Activated naive CD8-positive, alpha-beta T cell (primary cell): ENCODE results near the gene MYO5C.

Source experiments
- H3K27ac Mint-ChIP-seq: one replicate; pipeline ENCODE4 v1.8.0; 2021; ENCODE audit warnings: mixed read lengths
- H3K27me3 Mint-ChIP-seq: one replicate; pipeline ENCODE4 v1.8.0; 2021; ENCODE audit warnings: mixed read lengths
- H3K36me3 Mint-ChIP-seq: one replicate; pipeline ENCODE4 v1.8.0; 2021; ENCODE audit warnings: mixed read lengths
- H3K4me1 Mint-ChIP-seq: one replicate; pipeline ENCODE4 v1.8.0; 2021; ENCODE audit warnings: low read depth, mixed read lengths
- H3K4me3 Mint-ChIP-seq: one replicate; pipeline ENCODE4 v1.8.0; 2021; ENCODE audit warnings: mild to moderate bottlenecking, mixed read lengths
- H3K9me3 Mint-ChIP-seq: one replicate; pipeline ENCODE4 v1.8.0; 2021; ENCODE audit warnings: low read depth, mixed read lengths

MYO5C gene

DNA sequence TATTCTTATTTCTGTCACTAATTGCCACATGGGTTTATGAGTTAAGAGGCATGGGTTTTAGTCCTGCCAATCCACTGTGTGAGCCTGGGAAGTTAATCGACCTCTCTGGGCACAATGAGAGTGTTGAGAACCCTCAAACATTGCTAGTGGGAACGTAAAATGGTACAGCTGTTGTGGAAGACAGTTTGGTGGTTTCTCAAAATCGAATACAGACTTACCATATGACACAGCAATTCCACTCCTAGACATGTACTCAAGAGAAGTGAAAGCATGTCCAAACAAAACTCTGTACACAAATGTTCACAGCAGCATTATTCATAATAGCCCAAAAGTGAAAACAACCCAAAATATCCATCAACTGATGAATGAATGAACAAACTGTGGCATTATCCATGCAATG, 98.7 kb downstream of the MYO5C start:
- no peaks in the 10 kb centered on the region for H3K4me1 Mint-ChIP-seq
- H3K9me3 Mint-ChIP-seq, result no peaks in the 10 kb centered on the region

DNA sequence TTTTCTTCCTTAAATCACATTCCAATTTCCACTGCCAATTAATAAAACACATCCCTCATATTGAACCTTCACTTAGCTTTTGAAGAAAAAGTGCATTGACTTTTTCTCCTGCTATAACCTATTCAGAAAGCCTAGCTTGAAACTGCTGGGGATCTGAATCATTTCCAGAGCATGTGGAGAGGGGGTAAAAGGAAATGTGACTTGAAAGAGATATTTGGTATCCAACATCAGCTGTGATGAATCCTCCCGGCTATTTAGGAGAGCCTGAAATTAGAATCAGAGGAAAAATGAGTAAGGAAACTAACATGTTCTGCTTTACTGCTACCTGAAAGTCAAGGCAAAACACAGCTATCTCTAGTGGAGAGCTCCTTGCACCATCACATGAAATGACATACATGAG, 101.8 kb downstream of the MYO5C start:
- Mint-ChIP-seq H3K27me3 (no peaks in the 10 kb centered on the region), H3K9me3 (no peaks in the 10 kb centered on the region), H3K27ac (no peak overlapping the region), H3K4me1 (no peaks in the 10 kb centered on the region), H3K36me3 (no peaks in the 10 kb centered on the region), H3K4me3 (no peak overlapping the region)

More for the DNA sequence above, 98.7 kb downstream of the MYO5C start:
- Mint-ChIP-seq H3K27me3 (no peaks in the 10 kb centered on the region), H3K36me3 (no peaks in the 10 kb centered on the region), H3K27ac (no peak overlapping the region), H3K4me3 (no peak overlapping the region)

DNA sequence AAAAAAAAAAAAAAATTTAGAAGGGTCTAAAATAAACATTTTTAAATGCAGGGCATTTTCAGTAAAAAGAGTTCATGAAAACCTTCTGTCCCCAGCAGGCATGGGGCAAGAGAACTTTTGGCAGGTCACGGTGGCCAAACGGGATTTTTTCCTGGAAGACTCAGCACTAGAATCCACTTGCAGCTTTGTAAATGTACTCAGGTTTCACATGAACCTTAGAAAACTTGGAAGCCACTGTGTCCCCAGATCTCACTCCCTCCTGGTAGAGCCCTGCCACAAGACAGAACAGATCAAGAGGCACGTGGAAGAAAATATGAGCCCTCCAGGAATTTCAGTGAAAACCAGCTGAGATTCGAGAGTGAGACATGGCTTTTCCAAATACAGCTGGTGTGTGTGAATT, 102.3 kb downstream of the MYO5C start:
- no peak overlapping the region for H3K27ac Mint-ChIP-seq
- H3K4me3 Mint-ChIP-seq, result no peak overlapping the region
- no peaks in the 10 kb centered on the region for H3K27me3 Mint-ChIP-seq
- no peaks in the 10 kb centered on the region for H3K4me1 Mint-ChIP-seq
- no peaks in the 10 kb centered on the region for H3K9me3 Mint-ChIP-seq
- no peaks in the 10 kb centered on the region for H3K36me3 Mint-ChIP-seq

DNA sequence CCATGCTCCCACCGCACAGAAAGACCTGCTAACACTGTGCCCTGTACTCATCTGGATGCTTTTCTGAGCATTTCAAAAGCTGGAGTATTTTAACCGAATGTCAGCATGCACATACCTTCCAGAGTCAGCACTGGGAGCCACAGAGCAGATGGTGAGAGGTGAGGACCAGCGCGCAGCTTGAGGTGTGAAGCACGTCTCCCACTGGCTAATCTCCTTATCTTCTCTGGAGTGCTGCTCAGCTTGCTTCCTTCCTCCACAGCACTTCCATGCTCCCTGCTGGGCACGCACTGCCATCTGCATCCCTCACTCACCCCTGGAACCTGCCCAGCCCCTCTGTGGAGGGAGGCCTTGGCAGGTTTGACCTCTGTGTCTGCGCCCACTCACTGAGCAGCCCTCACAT, 104.4 kb downstream of the MYO5C start, which contains the start of gene GNB5:
GNB5 (minus strand) TSS at position 186 of the 400 bp plus-strand sequence. CDS start 6,716 bp downstream, outside the sequence.
- H3K36me3 Mint-ChIP-seq, result no peaks in the 10 kb centered on the region
- H3K4me3 Mint-ChIP-seq, result no peak within 1 kb of the TSS
- H3K4me1 Mint-ChIP-seq, result no peaks in the 10 kb centered on the region
- H3K9me3 Mint-ChIP-seq, result no peaks in the 10 kb centered on the region
- no peaks in the 10 kb centered on the region for H3K27me3 Mint-ChIP-seq
- H3K27ac Mint-ChIP-seq, result no peak within 1 kb of the TSS

- Mint-ChIP-seq H3K36me3 (no peaks in the 10 kb centered on the region), H3K4me1 (peaks cover 2% of the 10 kb centered on the region), H3K27ac (no peak overlapping the region), H3K9me3 (no peaks in the 10 kb centered on the region), H3K4me3 (no peak overlapping the region), H3K27me3 (no peaks in the 10 kb centered on the region)
Measured at GRCh38 chr15:52186651-52187486, 108.7 kb downstream of the MYO5C start.

DNA sequence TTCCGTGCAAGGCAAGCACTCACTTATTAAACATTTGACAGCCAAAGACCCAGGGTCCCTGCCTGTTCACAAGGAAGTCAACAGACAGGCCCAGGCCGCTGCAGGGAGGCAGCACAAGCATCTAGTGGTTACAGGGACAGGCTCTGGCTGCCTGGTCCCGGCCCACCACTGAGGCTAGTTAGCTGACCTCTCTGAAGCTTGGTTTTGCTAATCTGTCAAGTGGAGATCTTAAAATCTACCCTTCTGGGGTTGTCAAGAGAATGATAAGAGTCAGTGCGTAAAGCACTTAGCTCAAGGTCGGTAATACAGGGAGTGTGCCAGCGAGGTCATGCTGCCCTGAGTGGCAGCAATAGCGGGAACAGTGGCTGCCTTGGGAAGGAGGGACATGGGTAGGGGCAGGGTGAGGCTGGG, 110.4 kb downstream of the MYO5C start:
- H3K36me3 Mint-ChIP-seq, result no peaks in the 10 kb centered on the region
- H3K27me3 Mint-ChIP-seq, result no peaks in the 10 kb centered on the region
- H3K27ac Mint-ChIP-seq, result no peak overlapping the region
- H3K9me3 Mint-ChIP-seq, result no peaks in the 10 kb centered on the region
- no peak overlapping the region for H3K4me3 Mint-ChIP-seq
- H3K4me1 Mint-ChIP-seq, result peaks cover 10% of the 10 kb centered on the region

GRCh38 chr15:52184721-52185120, 110.9 kb downstream of the MYO5C start:
- H3K9me3 Mint-ChIP-seq, result no peaks in the 10 kb centered on the region
- H3K4me1 Mint-ChIP-seq, result peaks cover 10% of the 10 kb centered on the region
- no peaks in the 10 kb centered on the region for H3K27me3 Mint-ChIP-seq
- H3K36me3 Mint-ChIP-seq, result no peaks in the 10 kb centered on the region
- H3K4me3 Mint-ChIP-seq, result no peak overlapping the region
- H3K27ac Mint-ChIP-seq, result no peak overlapping the region

DNA sequence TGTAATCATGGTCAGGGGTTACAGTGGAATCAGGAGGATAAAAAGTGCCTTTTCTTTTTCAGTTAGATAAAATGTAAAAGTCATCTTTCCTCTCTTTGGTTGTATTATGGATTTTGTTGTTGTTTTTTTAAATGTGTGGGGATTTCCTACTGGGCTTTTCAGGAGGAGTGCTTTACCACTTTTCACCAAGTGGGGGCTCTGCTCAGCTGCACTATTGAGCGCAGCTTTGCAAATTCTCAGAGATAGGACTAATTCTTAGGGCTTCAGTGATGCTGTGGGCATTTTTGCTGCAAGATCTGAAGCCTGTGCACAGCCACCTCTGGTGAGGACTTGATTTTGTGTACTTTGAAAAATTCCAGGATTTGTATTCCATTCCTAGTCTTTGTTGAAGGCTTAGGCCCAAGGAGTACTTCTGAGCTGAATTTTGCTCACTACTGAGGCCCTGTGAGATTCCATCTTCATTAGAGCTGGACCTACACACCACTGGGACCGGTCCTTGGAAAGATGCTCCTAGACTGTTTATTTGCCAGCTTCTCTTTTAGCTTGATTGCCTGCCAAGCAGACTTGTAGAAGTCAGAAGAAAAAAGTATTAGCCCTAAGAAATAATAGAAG, 111.9 kb downstream of the MYO5C start:
- no peak overlapping the region for H3K4me3 Mint-ChIP-seq
- H3K36me3 Mint-ChIP-seq, result no peaks in the 10 kb centered on the region
- H3K9me3 Mint-ChIP-seq, result no peaks in the 10 kb centered on the region
- peaks cover 15% of the 10 kb centered on the region for H3K4me1 Mint-ChIP-seq
- H3K27ac Mint-ChIP-seq, result no peak overlapping the region
- no peaks in the 10 kb centered on the region for H3K27me3 Mint-ChIP-seq

DNA sequence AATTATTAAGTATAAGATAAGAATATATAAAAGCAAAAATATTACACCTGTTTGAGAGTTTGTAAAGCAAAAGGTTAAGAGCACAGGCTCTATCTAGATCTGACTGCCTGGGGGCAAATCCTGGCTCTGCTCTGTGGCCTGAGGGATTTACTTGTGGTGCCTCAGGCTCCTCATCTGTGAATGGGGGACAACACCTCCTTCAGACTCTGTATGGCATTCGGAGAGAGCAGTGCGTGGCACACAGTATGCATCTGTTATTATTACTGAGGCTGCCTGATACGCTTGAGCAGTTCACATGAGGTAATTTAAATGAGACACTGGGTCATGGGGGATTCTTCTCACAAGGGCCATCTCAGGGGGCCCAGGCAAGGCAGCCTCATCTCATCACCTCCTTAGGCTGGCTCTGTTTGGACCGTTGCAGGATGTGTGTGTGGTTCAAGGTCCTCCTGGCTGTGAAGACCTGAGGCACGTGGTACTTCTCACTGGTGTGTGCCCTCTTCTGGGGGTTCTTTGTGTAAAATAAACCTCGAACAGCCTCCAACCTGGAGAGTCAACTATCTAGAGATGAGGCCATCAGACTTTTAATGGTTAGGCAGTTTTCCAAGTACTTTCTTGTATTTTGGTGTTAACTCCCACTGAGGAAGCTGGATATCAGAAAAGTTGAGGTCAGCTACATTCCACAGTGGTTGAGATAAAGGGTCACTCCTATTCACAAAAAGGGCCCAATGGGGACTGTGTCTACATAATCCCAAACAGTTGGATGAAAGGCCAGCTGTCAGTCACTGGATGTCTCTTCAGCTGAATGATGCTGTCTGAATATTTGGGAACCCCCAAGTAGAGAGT, 113.4 kb downstream of the MYO5C start:
- Mint-ChIP-seq H3K9me3 (no peaks in the 10 kb centered on the region), H3K4me1 (peaks cover 26% of the 10 kb centered on the region), H3K27me3 (no peaks in the 10 kb centered on the region), H3K36me3 (no peaks in the 10 kb centered on the region), H3K27ac (no peak overlapping the region), H3K4me3 (no peak overlapping the region)

- Mint-ChIP-seq H3K9me3 (no peaks in the 10 kb centered on the region), H3K27me3 (no peaks in the 10 kb centered on the region), H3K4me1 (peaks cover 33% of the 10 kb centered on the region), H3K36me3 (no peaks in the 10 kb centered on the region), H3K4me3 (peak overlapping the region; percentile 86), H3K27ac (peak overlapping the region; percentile 72)
Measured at GRCh38 chr15:52180851-52181450, 114.7 kb downstream of the MYO5C start.

DNA sequence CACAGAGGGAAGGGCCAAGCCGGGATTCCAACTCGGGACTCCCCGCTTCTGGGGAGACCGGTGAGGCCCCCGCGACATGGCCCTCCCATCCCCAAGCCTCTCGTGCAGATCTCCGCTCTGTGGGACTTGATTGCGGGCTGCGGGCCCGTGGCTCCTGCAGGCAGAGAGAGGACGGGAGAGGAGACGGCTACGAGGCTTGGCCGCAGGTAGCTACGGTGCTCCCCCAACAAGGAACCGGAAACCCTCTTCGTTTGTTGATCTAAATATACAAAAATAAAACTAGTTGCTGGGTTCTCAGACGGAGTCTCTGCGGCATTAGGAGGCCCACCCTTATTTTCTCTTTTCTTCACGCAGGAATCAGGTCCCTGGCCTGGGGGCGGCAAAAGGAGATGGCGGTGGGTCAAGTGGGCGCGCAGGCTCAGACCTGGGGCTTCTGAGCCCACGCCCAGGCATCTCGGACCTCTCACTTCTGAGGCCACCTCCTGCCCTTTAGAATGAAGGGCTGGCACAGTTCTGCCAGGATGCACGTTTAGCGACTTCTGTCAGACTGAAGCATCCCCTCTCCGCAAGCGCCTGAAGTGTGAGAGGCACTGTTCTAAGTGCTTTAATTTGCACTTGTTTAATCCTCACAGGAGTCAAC, 115.3 kb downstream of the MYO5C start:
- Mint-ChIP-seq H3K27me3 (no peaks in the 10 kb centered on the region), H3K36me3 (no peaks in the 10 kb centered on the region), H3K27ac (peak overlapping the region; percentile 72), H3K9me3 (no peaks in the 10 kb centered on the region), H3K4me3 (peak overlapping the region; percentile 86), H3K4me1 (peaks cover 33% of the 10 kb centered on the region)

DNA sequence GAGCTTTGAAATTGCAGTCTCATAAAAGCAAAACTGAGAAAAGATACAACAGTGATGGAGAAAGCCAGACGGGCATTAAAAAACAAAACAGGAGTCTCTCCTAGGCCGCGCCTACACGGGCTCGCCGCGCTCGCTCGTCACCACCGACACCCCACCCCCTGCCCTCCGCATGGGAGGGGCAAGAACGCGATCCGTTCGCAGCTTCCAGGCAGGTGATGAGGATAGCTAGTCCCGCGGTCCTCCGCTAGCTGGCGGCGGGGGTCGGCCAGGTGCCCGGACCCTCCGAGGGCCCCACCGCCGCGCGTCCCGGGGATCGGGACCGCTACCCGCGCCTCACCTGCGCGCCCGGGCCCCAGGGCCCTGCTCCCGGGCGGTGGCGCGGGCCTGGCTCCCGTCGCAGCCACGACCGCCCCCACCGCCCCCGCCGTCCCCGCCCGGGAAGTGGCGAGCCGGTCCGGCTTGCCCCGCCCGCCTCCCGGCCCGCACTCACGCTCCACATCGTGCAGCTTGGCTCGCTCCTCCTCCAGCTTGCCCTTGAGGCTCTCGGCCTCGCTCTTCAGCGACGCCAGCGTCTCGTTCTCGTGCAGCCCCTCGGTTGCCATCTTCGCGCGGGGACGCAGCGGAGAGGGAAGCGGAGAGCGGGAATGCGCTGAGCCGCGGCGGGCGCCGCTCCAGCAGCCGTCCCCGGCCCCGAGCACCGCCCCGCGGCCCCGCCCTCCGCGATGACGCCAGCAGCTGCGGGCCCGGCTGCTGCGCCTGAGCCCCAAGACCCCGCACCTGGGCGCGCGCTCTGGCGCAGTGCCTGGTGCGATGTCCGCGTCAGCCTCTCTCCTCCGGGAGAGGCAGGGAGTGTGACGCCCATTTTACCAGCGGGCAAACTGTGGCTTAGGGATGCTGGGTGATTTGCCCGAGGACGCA, 116.1 kb downstream of the MYO5C start:
- Mint-ChIP-seq H3K36me3 (no peaks in the 10 kb centered on the region), H3K4me3 (peak overlapping the region; percentile 95), H3K27ac (peak overlapping the region; percentile 95), H3K9me3 (no peaks in the 10 kb centered on the region), H3K27me3 (no peaks in the 10 kb centered on the region), H3K4me1 (peaks cover 33% of the 10 kb centered on the region)

DNA sequence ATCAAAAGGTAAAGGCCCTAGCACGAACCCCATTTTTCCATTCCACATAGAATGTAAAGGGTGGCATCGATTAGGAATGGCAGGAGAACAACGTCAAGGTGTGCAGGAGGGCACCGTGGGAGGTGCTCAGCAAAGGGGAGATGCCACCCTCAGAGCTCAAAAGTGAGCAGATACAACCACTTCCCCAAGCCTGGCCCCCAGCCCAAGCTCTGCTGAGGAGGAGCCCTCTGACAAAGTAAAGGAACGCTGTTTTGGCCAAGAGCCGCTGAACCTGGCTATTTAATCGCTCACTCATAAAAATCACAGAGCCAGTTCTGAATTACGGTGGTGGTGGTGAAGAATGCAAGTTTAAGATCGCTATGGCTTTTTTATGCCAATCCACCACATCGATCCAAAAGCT, 116.8 kb downstream of the MYO5C start:
- Mint-ChIP-seq H3K36me3 (no peaks in the 10 kb centered on the region), H3K4me3 (peak overlapping the region; percentile 95), H3K27ac (peak overlapping the region; percentile 95), H3K4me1 (peaks cover 36% of the 10 kb centered on the region), H3K27me3 (no peaks in the 10 kb centered on the region), H3K9me3 (no peaks in the 10 kb centered on the region)
